OCI-LY3 (cell line): Measurements from ENCODE around the gene NAP1L1.

Experiments
- H2AFZ ChIP-seq: fragments of 200-600, 300-600 bp; shearing (Covaris generic); 2 replicates; pipeline ENCODE4 v1.6.0; 2014; ENCODE audit warnings: antibody characterized with exemption, low read depth, low read length
- H3K27ac ChIP-seq: fragments of 200-600, 300-600 bp; sonication (generic); 2 replicates; pipeline ENCODE4 v1.5.1; 2014; ENCODE audit warnings: mild to moderate bottlenecking, low read length, moderate library complexity, mixed read lengths
- H3K27me3 ChIP-seq: fragments of 200-600, 300-600 bp; sonication (generic); 2 replicates; pipeline ENCODE4 v1.6.1; 2014; ENCODE audit warnings: low read depth, low read length, mixed read lengths
- H3K36me3 ChIP-seq: fragments of 200-600, 300-600 bp; sonication (generic); replicated peaks from 2 replicates; pipeline ENCODE3; 2014; ENCODE audit warnings: low read depth, low read length, mixed read lengths
- H3K4me1 ChIP-seq: fragments of 300-600, 200-600 bp; sonication (generic); 2 replicates; pipeline ENCODE4 v1.6.1; 2014; ENCODE audit warnings: low read length, mixed read lengths
- H3K4me2 ChIP-seq: fragments of 200-600, 300-600 bp; sonication (generic); 2 replicates; pipeline ENCODE4 v1.6.1; 2014; ENCODE audit warnings: low read length, mixed read lengths
- H3K4me3 ChIP-seq: fragments of 300-600, 200-600 bp; sonication (generic); 2 replicates; pipeline ENCODE4 v1.5.1; 2014; ENCODE audit warnings: antibody characterized with exemption, mild to moderate bottlenecking, low read length, moderate library complexity
- H3K79me2 ChIP-seq: fragments of 300-600, 200-600 bp; shearing (Covaris generic); 2 replicates; pipeline ENCODE4 v1.6.1; 2014; ENCODE audit warnings: mild to moderate bottlenecking, low read length, mixed read lengths
- H3K9ac ChIP-seq: fragments of 300-600, 200-600 bp; shearing (Covaris generic); 2 replicates; pipeline ENCODE4 v1.6.0; 2014; ENCODE audit warnings: mild to moderate bottlenecking, low read length, moderate library complexity
- H3K9me3 ChIP-seq: fragments of 200-600, 300-600 bp; shearing (Covaris generic); 2 replicates; pipeline ENCODE4 v1.6.1; 2014; ENCODE audit warnings: low read length, mixed read lengths; ENCODE audit not compliant: insufficient read depth
- H4K20me1 ChIP-seq: fragments of 200-600, 300-600 bp; sonication (generic); 2 replicates; pipeline ENCODE4 v1.6.1; 2016; ENCODE audit warnings: low read length, mixed read lengths; ENCODE audit not compliant: insufficient read depth
- CTCF ChIP-seq: fragments of 200-600, 300-600 bp; sonication (generic); IDR thresholded peaks from 2 replicates; pipeline ENCODE4 v1.5.1; 2014; ENCODE audit warnings: antibody characterized with exemption, low read length, low read depth
- EZH2phosphoT487 ChIP-seq: fragments of 200-600 bp; shearing (Covaris generic); IDR thresholded peaks from 2 replicates; pipeline ENCODE4 v1.6.1; 2018; ENCODE audit warnings: antibody characterized with exemption, mixed run types, low read depth

Gene NAP1L1

GRCh38 chr12:76028571-76029277 lies 55.8 kb downstream of the NAP1L1 start:
- TF ChIP-seq EZH2phosphoT487 (no peak), CTCF (no peak)
- Histone ChIP-seq H3K9me3 (no peaks in the 10 kb centered on the region), H4K20me1 (no peaks in the 10 kb centered on the region), H3K27ac (no peak overlapping the region), H2AFZ (no peak overlapping the region), H3K4me3 (no peak overlapping the region), H3K79me2 (no peaks in the 10 kb centered on the region), H3K4me1 (peaks cover 16% of the 10 kb centered on the region), H3K9ac (no peak overlapping the region), H3K4me2 (no peak overlapping the region; the same call in 1 of the 2 replicates), H3K36me3 (no peaks in the 10 kb centered on the region), H3K27me3 (peaks cover 11% of the 10 kb centered on the region)

GRCh38 chr12:76026643-76027063 lies 57.8 kb downstream of the NAP1L1 start:
- Histone ChIP-seq H3K4me2 (no peak overlapping the region), H3K9me3 (no peaks in the 10 kb centered on the region), H3K4me3 (no peak overlapping the region), H3K9ac (no peak overlapping the region), H4K20me1 (no peaks in the 10 kb centered on the region), H3K36me3 (no peaks in the 10 kb centered on the region), H2AFZ (no peak overlapping the region), H3K4me1 (peaks cover 6% of the 10 kb centered on the region; the same call in 1 of the 2 replicates), H3K79me2 (no peaks in the 10 kb centered on the region), H3K27me3 (peaks cover 11% of the 10 kb centered on the region), H3K27ac (no peak overlapping the region)
- no peak for TF ChIP-seq EZH2phosphoT487
- TF ChIP-seq CTCF: no peak

GRCh38 chr12:76025601-76026575 lies 58.6 kb downstream of the NAP1L1 start:
- no peak overlapping the region for H2AFZ ChIP-seq
- H3K4me2 ChIP-seq: no peak overlapping the region
- no peak overlapping the region for H3K9ac ChIP-seq
- H3K27me3 ChIP-seq: peaks cover 11% of the 10 kb centered on the region
- H3K4me1 ChIP-seq: peaks cover 9% of the 10 kb centered on the region
- no peaks in the 10 kb centered on the region for H3K36me3 ChIP-seq
- no peaks in the 10 kb centered on the region for H3K9me3 ChIP-seq
- no peaks in the 10 kb centered on the region for H4K20me1 ChIP-seq
- no peak overlapping the region for H3K27ac ChIP-seq
- no peaks in the 10 kb centered on the region for H3K79me2 ChIP-seq
- TF ChIP-seq CTCF (no peak), EZH2phosphoT487 (no peak)
- no peak overlapping the region for H3K4me3 ChIP-seq

GRCh38 chr12:76024942-76025600 lies 59.4 kb downstream of the NAP1L1 start:
- no peaks in the 10 kb centered on the region for H3K79me2 ChIP-seq
- H3K36me3 ChIP-seq: no peaks in the 10 kb centered on the region
- peaks cover 16% of the 10 kb centered on the region for H3K4me1 ChIP-seq
- H2AFZ ChIP-seq: no peak overlapping the region
- H4K20me1 ChIP-seq: no peaks in the 10 kb centered on the region
- H3K4me3 ChIP-seq: no peak overlapping the region
- H3K9ac ChIP-seq: no peak overlapping the region
- TF ChIP-seq EZH2phosphoT487 (no peak), CTCF (no peak)
- H3K27ac ChIP-seq: no peak overlapping the region
- H3K4me2 ChIP-seq: no peak overlapping the region
- H3K27me3 ChIP-seq: peaks cover 11% of the 10 kb centered on the region
- H3K9me3 ChIP-seq: no peaks in the 10 kb centered on the region
